ENCODE data around the gene SENP8.

Gene SENP8

DNA sequence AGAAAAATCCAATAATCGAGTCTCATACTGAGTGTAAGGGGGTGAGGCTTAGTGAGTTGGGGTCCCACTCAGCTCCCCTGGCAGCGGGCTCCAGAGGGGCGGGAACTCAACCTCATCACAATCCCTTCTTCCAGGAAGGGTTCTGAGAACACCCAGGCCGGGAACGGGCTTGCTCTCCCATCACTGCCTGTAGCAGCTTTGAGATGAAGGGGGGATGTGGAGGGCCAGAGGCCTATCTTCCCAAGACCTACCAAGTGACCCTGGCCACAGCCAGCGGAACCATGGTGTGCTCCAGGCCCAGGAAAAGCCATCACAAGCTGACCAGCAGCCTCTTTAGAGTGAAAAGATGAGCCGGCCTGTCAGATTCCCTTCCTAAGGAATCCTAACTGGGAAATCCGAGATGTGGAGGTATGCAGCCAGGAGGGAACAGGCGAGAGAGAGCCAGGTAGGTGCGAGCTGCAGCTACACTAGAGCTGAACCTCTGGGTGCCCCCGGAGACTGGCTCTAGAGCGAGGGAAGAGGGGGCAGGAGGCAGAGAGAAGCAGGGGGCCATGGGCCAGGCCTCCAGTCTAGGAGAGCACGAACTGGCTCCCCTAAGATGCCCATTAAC lies 60.9 kb downstream of the SENP8 start:
- DNase-seq: no peak

GRCh38 chr15:72179950-72180581 lies 61.9 kb downstream of the SENP8 start:
- no peak for DNase-seq

GRCh38 chr15:72180761-72181324 lies 62.6 kb downstream of the SENP8 start:
- no peak for DNase-seq

- DNase-seq: no peak
Measured at GRCh38 chr15:72182244-72182643, 64.0 kb downstream of the SENP8 start.

GRCh38 chr15:72182673-72183072 lies 64.5 kb downstream of the SENP8 start:
- DNase-seq: no peak

DNA sequence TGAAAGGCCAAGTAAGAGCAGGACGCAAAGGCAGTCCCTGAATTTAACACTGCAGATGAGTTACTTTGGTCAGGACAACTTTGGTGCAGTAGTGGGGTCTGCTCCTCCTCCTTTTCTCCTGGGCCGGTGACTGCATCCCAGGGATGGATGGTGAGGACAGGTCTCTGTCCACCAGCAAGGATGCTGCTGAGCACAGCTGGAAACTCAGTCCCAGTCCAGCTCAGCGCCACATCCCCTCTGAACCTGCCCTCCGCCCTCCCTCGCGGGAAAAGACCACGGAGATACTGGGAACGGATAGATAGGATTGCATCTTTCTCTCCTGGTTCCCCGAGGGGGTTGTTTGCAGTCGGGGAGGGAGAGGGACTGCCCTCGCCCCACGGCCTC lies 65.6 kb downstream of the SENP8 start:
- DNase-seq: no peak

DNA sequence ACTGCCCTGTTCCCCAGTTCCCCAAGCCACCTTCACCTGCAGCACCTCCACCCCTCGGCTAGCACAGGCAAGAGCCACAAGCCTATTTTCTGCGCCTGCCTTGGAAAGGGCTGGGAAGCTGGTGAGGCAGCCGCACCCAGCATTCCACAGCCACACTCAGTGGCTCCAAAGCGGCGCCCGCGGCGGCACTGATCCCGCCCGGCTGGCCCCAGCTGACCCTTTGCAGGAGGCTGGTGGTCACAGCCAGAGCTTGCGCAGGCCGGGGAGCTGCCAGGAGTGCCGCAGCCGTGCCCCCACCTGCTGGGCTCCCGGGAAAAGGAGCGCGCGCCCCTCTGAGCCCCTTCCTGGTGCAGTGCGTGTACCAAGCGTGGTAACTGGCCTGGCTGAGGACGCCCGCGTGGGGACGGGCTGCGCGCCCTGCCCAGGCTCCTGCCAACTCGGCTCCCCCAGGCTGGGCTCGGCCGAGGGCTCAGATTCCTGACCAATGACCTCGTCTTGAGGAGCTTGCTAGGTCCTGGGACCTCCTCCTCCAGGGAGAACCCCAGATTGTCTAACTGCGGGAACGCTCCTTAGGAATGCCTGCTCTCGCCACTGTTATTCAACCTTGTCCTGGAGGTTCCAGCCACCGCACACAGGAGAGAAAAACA lies 66.1 kb downstream of the SENP8 start:
- no peak for DNase-seq

GRCh38 chr15:72189250-72189902 lies 71.2 kb downstream of the SENP8 start:
- DNase-seq: no peak

- DNase-seq: no peak
Measured at GRCh38 chr15:72192416-72192815, 74.2 kb downstream of the SENP8 start.
